Measurements from ENCODE around the gene SFSWAP. TPM values are rescaled to one million over a fixed set of nuclear protein-coding genes. Genes with fewer than 3 reads are reported as not detected.
A peak's percentile ranks its signal among the peaks of the same experiment; 100 is the strongest.

Gene SFSWAP
- total RNA-seq, 1 donor from 2014 or later, result 83.3 TPM

DNA sequence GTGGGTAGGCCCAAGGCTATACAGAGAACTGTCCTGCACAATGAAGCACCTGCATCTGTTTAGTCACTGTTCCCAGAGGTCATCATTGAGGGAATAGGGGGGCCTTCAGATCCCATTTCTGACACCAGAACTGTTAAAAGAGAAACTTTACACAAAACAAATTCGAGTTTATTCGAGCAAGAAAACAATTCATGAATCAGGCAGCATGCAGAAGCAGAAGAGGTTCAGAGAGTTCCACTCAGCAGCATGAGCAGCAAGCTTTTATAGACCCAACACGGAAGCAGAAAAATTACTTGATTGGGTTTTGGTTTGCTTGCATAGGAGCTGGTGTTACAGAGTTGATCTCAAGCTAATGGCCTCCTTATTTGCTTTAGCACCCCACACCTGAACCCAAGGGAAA, 1.7 kb upstream of the SFSWAP start:
- H3K36me3 Mint-ChIP-seq (ENCODE audit: low read depth), result peaks cover 8% of the 10 kb centered on the region
- H3K9me3 Mint-ChIP-seq, result peaks cover 10% of the 10 kb centered on the region
- no peak for DNase-seq (ENCODE audit: low read depth, low spot score)
- H3K27ac Mint-ChIP-seq (ENCODE audit: unreplicated experiment), result peak overlapping the region; percentile 100
- peaks cover 24% of the 10 kb centered on the region for H3K4me1 Mint-ChIP-seq
- peak overlapping the region; percentile 98 for H3K4me3 Mint-ChIP-seq
- no peaks in the 10 kb centered on the region for H3K27me3 Mint-ChIP-seq (ENCODE audit: low read depth)
- TF ChIP-seq, protein P1, sequence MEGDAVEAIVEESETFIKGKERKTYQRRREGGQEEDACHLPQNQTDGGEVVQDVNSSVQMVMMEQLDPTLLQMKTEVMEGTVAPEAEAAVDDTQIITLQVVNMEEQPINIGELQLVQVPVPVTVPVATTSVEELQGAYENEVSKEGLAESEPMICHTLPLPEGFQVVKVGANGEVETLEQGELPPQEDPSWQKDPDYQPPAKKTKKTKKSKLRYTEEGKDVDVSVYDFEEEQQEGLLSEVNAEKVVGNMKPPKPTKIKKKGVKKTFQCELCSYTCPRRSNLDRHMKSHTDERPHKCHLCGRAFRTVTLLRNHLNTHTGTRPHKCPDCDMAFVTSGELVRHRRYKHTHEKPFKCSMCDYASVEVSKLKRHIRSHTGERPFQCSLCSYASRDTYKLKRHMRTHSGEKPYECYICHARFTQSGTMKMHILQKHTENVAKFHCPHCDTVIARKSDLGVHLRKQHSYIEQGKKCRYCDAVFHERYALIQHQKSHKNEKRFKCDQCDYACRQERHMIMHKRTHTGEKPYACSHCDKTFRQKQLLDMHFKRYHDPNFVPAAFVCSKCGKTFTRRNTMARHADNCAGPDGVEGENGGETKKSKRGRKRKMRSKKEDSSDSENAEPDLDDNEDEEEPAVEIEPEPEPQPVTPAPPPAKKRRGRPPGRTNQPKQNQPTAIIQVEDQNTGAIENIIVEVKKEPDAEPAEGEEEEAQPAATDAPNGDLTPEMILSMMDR (conservative IDR thresholded peaks at IDR 0.05), result no peak

DNA sequence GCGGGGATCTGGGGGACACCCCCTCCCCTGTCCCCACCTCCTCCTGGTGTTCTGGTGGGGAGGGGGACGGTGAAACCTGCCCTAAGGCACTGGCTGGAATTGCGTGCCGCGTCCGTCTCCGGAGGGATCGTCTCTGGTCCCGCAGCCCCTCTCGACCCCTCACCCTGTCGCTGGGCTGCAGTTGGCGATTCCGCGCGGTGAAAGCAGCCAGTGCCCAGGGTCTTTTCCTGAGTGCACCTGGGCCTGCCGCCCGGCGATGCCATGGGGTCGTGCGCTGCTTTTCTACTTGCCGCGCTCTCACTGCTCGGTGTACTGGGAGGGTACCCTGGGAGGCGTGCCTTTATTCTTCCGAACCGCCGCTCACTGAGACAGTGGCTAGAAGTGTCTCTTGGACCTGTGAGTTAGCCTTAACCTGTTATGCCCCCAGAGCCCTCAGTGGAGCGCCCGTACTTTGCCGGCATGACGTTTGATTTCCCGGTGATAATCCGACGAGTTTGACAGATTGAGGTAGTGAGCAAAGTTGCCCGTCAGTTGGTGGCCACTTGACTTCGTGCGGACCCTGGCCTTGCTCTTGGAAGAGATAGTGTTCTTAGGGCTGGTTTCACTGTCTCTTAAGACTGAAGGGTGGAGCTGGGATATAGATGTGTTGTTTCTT, 788 bp downstream of the SFSWAP start:
- Mint-ChIP-seq H3K4me3 (peak overlapping the region; percentile 98), H3K36me3 (ENCODE audit: low read depth) (peaks cover 13% of the 10 kb centered on the region)

GRCh38 chr12:131713349-131713748, 2.5 kb downstream of the SFSWAP start:
- DNase-seq (ENCODE audit: low read depth, low spot score), result no peak
- Mint-ChIP-seq H3K27me3 (ENCODE audit: low read depth) (no peaks in the 10 kb centered on the region), H3K27ac (ENCODE audit: unreplicated experiment) (no peak overlapping the region), H3K4me1 (peaks cover 24% of the 10 kb centered on the region), H3K9me3 (peaks cover 3% of the 10 kb centered on the region), H3K4me3 (peak overlapping the region; percentile 50), H3K36me3 (ENCODE audit: low read depth) (peaks cover 16% of the 10 kb centered on the region)
- TF ChIP-seq, protein P1 (conservative IDR thresholded peaks at IDR 0.05), result no peak

More for the DNA sequence above, 788 bp downstream of the SFSWAP start:
- DNase-seq (ENCODE audit: low read depth, low spot score), result no peak
- Mint-ChIP-seq H3K27ac (ENCODE audit: unreplicated experiment) (peak overlapping the region; percentile 100), H3K9me3 (peaks cover 3% of the 10 kb centered on the region), H3K4me1 (peaks cover 24% of the 10 kb centered on the region), H3K27me3 (ENCODE audit: low read depth) (no peaks in the 10 kb centered on the region)
- TF ChIP-seq, protein P1 (conservative IDR thresholded peaks at IDR 0.05), result no peak

GRCh38 chr12:131714759-131715158, 3.9 kb downstream of the SFSWAP start:
- Mint-ChIP-seq H3K4me1 (peaks cover 21% of the 10 kb centered on the region), H3K4me3 (no peak overlapping the region), H3K27ac (ENCODE audit: unreplicated experiment) (no peak overlapping the region), H3K27me3 (ENCODE audit: low read depth) (no peaks in the 10 kb centered on the region), H3K36me3 (ENCODE audit: low read depth) (peaks cover 11% of the 10 kb centered on the region), H3K9me3 (peaks cover 1% of the 10 kb centered on the region)
- TF ChIP-seq, protein P1 (conservative IDR thresholded peaks at IDR 0.05), result no peak
- no peak for DNase-seq (ENCODE audit: low read depth, low spot score)

GRCh38 chr12:131716282-131716681, 5.4 kb downstream of the SFSWAP start:
- TF ChIP-seq, protein P1 (conservative IDR thresholded peaks at IDR 0.05), result no peak
- H3K27ac Mint-ChIP-seq (ENCODE audit: unreplicated experiment), result no peak overlapping the region
- H3K9me3 Mint-ChIP-seq, result no peaks in the 10 kb centered on the region
- peak overlapping the region; percentile 14 for H3K4me3 Mint-ChIP-seq
- DNase-seq (ENCODE audit: low read depth, low spot score), result no peak
- H3K27me3 Mint-ChIP-seq (ENCODE audit: low read depth), result no peaks in the 10 kb centered on the region
- H3K36me3 Mint-ChIP-seq (ENCODE audit: low read depth), result peaks cover 11% of the 10 kb centered on the region
- peaks cover 14% of the 10 kb centered on the region for H3K4me1 Mint-ChIP-seq

Data from neural crest cell (in vitro differentiated cells).